Liver (tissue), 9 donors: Measurements from ENCODE around the gene FMOD. TPM values are rescaled to one million over a fixed set of nuclear protein-coding genes. Genes with fewer than 3 reads are reported as not detected.

Experiments
- DNase-seq: peaks from one replicate; pipeline ENCODE4 v3.0.0-alpha.2; 2017; ENCODE audit warnings: low spot score
- H3K27ac ChIP-seq, 2 donors: one replicate each; pipeline ENCODE4 v1.7.0; 2013; ENCODE audit warnings: inconsistent platforms in 2 of 2, low read length in 2 of 2, control low read depth in 1 of 2, low read depth in 1 of 2, mild to moderate bottlenecking in 1 of 2
- H3K27me3 ChIP-seq, 4 donors: one replicate each; pipeline versions ENCODE4 v1.6.1 to v1.7.0; 2013; ENCODE audit warnings: low read length in 3 of 4, inconsistent platforms in 1 of 4, mild to moderate bottlenecking in 1 of 4, moderate library complexity in 1 of 4; ENCODE audit not compliant: control insufficient read depth in 4 of 4, insufficient read depth in 4 of 4
- H3K36me3 ChIP-seq, 4 donors: one replicate each; pipeline versions ENCODE4 v1.6.1 to v1.7.0; 2013; ENCODE audit warnings: low read length in 3 of 4, mild to moderate bottlenecking in 3 of 4, low read depth in 1 of 4, moderate library complexity in 1 of 4; ENCODE audit not compliant: control insufficient read depth in 4 of 4, insufficient read depth in 3 of 4
- H3K4me1 ChIP-seq, 4 donors: one replicate each; pipeline versions ENCODE4 v1.6.1 to v1.7.0; 2013; ENCODE audit warnings: low read length in 3 of 4, mild to moderate bottlenecking in 3 of 4, moderate library complexity in 1 of 4; ENCODE audit not compliant: control insufficient read depth in 4 of 4, insufficient read depth in 4 of 4
- H3K4me3 ChIP-seq, 3 donors: one replicate each; pipeline versions ENCODE4 v1.6.1 to v1.7.0; 2013; ENCODE audit warnings: low read length in 3 of 3, control low read depth in 1 of 3, low read depth in 1 of 3, mild to moderate bottlenecking in 1 of 3
- H3K9ac ChIP-seq, 2 donors: one replicate each; pipeline ENCODE4 v1.7.0; 2013; ENCODE audit warnings: low read length in 2 of 2, mild to moderate bottlenecking in 2 of 2, moderate library complexity in 2 of 2, control low read depth in 1 of 2, low read depth in 1 of 2
- H3K9me3 ChIP-seq, 4 donors: one replicate each; pipeline versions ENCODE4 v1.6.1 to v1.7.0; 2013; ENCODE audit warnings: low read length in 3 of 4; ENCODE audit not compliant: control insufficient read depth in 4 of 4
- EGR1 ChIP-seq, 2 donors: IDR thresholded peaks; 2 replicates each; pipeline ENCODE4 v1.6.1; 2016 to 2018; ENCODE audit warnings: antibody characterized with exemption in 2 of 2, low read depth in 2 of 2
- FOXA1 ChIP-seq: IDR thresholded peaks from 2 replicates; pipeline ENCODE4 v1.6.1; 2016; ENCODE audit warnings: antibody characterized with exemption
- FOXA2 ChIP-seq: IDR thresholded peaks from 2 replicates; pipeline ENCODE4 v1.6.1; 2016; ENCODE audit warnings: antibody characterized with exemption
- GABPA ChIP-seq, 2 donors: IDR thresholded peaks in 1 of 2; conservative IDR thresholded peaks in 1 of 2; 2 replicates each; pipeline ENCODE4 v1.6.1; 2016; ENCODE audit warnings: antibody characterized with exemption in 2 of 2, mild to moderate bottlenecking in 1 of 2, moderate library complexity in 1 of 2
- HNF4A ChIP-seq, 2 donors: conservative IDR thresholded peaks; 2 replicates each; pipeline ENCODE4 v1.6.1; 2016; ENCODE audit warnings: antibody characterized with exemption in 2 of 2, mild to moderate bottlenecking in 2 of 2
- HNF4G ChIP-seq: IDR thresholded peaks from 2 replicates; pipeline ENCODE4 v1.6.1; 2016; ENCODE audit warnings: antibody characterized with exemption
- JUND ChIP-seq, 2 donors: IDR thresholded peaks; 2 replicates each; pipeline ENCODE4 v1.6.1; 2016; ENCODE audit warnings: antibody characterized with exemption in 2 of 2
- NR2F2 ChIP-seq: IDR thresholded peaks from 2 replicates; pipeline ENCODE4 v1.6.1; 2016; ENCODE audit warnings: antibody characterized with exemption
- RAD21 ChIP-seq, 2 donors: IDR thresholded peaks; 2 replicates each; pipeline ENCODE4 v1.6.1; 2016; ENCODE audit warnings: antibody characterized with exemption in 2 of 2, mild to moderate bottlenecking in 2 of 2
- RXRA ChIP-seq, 2 donors: IDR thresholded peaks; 2 replicates each; pipeline ENCODE4 v1.6.1; 2017 to 2018; ENCODE audit warnings: antibody characterized with exemption in 2 of 2, mild to moderate bottlenecking in 1 of 2
- SP1 ChIP-seq: IDR thresholded peaks from 2 replicates; pipeline ENCODE4 v1.6.1; 2018; ENCODE audit warnings: antibody characterized with exemption, mild to moderate bottlenecking
- TAF1 ChIP-seq: conservative IDR thresholded peaks from 2 replicates; pipeline ENCODE4 v1.6.1; 2016; ENCODE audit warnings: antibody characterized with exemption, mild to moderate bottlenecking
- YY1 ChIP-seq: IDR thresholded peaks from 2 replicates; pipeline ENCODE4 v1.6.1; 2016; ENCODE audit warnings: antibody characterized with exemption, mild to moderate bottlenecking
- WGBS: extraction: QIAGEN DNeasy Blood & Tissue Kit; methylation state at CpG from one replicate; pipeline ENCODE4 v1.1.7; 2013; 5-methylcytosine and 5-hydroxymethylcytosine counted together
- polyA plus RNA-seq, 2 donors: library from polyadenylated mRNA; stranded (reverse) in 1 of 2; unstranded in 1 of 2; fragments of 200-250 nt in 1 of 2; fragments of >200 nt in 1 of 2; fragmentation: Nextera tagmentation in 1 of 2; extraction: Ambion mirVana in 1 of 2; gene quantifications; one replicate each; pipeline versions ENCODE4 v1.2.1 to v1.2.3, GENCODE V29; 2013 to 2015
- total RNA-seq, 2 donors: library from RNA; depleted of rRNA; stranded (reverse); fragments of >200 nt; gene quantifications; one replicate each; pipeline ENCODE4 v1.2.3, GENCODE V29; 2014
- TF ChIP-seq, protein P1 (sequence below): fragments of 150-350 bp; IDR thresholded peaks from 2 replicates; pipeline ENCODE4 v1.5.1; 2017; ENCODE audit warnings: improper control_type of control experiment, low read depth, low read length; ENCODE audit not compliant: missing input control
- TF ChIP-seq, protein P2 (sequence below): IDR thresholded peaks from 2 replicates; pipeline ENCODE4 v1.6.1; 2016; ENCODE audit warnings: antibody characterized with exemption, mild to moderate bottlenecking
- TF ChIP-seq, protein P3 (sequence below): IDR thresholded peaks from 2 replicates; pipeline ENCODE4 v1.6.1; 2016; ENCODE audit warnings: antibody characterized with exemption
- TF ChIP-seq, protein P4 (sequence below): IDR thresholded peaks from 2 replicates; pipeline ENCODE4 v1.6.1; 2016; ENCODE audit warnings: antibody characterized with exemption
- donor health status: healthy.
- donor health status: healthy.
- donor health status: healthy.
- donor health status: healthy.
- donor health status: healthy.

The FMOD gene
- total and polyA plus RNA-seq, 4 donors, result 1.0 to 7.0 (median 2.4) TPM

DNA sequence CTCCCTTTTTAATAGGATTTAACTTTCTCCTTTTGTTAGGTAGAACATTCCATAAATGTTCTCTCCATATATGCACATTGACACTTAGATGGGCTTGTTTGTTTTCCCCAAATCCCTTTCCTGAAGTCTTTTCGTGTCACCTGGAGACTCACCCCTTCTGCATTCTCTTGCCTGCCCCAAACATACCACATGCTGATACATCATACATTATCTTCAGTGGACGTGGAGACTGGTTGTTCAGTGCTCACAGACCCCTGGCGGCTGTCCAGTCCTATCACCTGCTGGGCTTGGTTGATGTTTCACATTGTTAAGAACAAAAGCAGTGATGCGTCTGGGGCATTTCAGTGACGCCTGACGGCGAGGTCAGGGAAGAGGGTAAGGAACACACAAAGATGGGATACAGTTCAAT is 22.2 kb downstream of the FMOD start:
- TF ChIP-seq, protein P1, sequence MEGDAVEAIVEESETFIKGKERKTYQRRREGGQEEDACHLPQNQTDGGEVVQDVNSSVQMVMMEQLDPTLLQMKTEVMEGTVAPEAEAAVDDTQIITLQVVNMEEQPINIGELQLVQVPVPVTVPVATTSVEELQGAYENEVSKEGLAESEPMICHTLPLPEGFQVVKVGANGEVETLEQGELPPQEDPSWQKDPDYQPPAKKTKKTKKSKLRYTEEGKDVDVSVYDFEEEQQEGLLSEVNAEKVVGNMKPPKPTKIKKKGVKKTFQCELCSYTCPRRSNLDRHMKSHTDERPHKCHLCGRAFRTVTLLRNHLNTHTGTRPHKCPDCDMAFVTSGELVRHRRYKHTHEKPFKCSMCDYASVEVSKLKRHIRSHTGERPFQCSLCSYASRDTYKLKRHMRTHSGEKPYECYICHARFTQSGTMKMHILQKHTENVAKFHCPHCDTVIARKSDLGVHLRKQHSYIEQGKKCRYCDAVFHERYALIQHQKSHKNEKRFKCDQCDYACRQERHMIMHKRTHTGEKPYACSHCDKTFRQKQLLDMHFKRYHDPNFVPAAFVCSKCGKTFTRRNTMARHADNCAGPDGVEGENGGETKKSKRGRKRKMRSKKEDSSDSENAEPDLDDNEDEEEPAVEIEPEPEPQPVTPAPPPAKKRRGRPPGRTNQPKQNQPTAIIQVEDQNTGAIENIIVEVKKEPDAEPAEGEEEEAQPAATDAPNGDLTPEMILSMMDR, result no peak
- TF ChIP-seq TAF1 (no peak), GABPA (IDR thresholded peaks at IDR 0.05 in 1 of 2, conservative IDR thresholded peaks at IDR 0.05 in 1 of 2) (no peak), YY1 (no peak), HNF4G (no peak), RAD21 (IDR thresholded peaks at IDR 0.05) (no peak), SP1 (no peak), EGR1 (IDR thresholded peaks at IDR 0.05; ENCODE audit: low read depth in 2 of 2) (no peak), JUND (IDR thresholded peaks at IDR 0.05) (no peak), NR2F2 (no peak), RXRA (IDR thresholded peaks at IDR 0.05) (no peak), FOXA1 (no peak)
- TF ChIP-seq, protein P2, sequence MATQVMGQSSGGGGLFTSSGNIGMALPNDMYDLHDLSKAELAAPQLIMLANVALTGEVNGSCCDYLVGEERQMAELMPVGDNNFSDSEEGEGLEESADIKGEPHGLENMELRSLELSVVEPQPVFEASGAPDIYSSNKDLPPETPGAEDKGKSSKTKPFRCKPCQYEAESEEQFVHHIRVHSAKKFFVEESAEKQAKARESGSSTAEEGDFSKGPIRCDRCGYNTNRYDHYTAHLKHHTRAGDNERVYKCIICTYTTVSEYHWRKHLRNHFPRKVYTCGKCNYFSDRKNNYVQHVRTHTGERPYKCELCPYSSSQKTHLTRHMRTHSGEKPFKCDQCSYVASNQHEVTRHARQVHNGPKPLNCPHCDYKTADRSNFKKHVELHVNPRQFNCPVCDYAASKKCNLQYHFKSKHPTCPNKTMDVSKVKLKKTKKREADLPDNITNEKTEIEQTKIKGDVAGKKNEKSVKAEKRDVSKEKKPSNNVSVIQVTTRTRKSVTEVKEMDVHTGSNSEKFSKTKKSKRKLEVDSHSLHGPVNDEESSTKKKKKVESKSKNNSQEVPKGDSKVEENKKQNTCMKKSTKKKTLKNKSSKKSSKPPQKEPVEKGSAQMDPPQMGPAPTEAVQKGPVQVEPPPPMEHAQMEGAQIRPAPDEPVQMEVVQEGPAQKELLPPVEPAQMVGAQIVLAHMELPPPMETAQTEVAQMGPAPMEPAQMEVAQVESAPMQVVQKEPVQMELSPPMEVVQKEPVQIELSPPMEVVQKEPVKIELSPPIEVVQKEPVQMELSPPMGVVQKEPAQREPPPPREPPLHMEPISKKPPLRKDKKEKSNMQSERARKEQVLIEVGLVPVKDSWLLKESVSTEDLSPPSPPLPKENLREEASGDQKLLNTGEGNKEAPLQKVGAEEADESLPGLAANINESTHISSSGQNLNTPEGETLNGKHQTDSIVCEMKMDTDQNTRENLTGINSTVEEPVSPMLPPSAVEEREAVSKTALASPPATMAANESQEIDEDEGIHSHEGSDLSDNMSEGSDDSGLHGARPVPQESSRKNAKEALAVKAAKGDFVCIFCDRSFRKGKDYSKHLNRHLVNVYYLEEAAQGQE, result no peak
- 69% methylated on average over 7 of the region's 7 CpGs for WGBS
- H3K9ac ChIP-seq, result no peak overlapping the region
- no peak for DNase-seq
- H3K27me3 ChIP-seq, result no peaks in the 10 kb centered on the region
- H3K4me3 ChIP-seq, result no peak overlapping the region
- H3K9me3 ChIP-seq, result no peaks in the 10 kb centered on the region
- peaks cover 0 to 19% (median 5%) of the 10 kb centered on the region in 4 donors for H3K4me1 ChIP-seq
- H3K27ac ChIP-seq, result no peak overlapping the region
- no peaks in the 10 kb centered on the region for H3K36me3 ChIP-seq

DNA sequence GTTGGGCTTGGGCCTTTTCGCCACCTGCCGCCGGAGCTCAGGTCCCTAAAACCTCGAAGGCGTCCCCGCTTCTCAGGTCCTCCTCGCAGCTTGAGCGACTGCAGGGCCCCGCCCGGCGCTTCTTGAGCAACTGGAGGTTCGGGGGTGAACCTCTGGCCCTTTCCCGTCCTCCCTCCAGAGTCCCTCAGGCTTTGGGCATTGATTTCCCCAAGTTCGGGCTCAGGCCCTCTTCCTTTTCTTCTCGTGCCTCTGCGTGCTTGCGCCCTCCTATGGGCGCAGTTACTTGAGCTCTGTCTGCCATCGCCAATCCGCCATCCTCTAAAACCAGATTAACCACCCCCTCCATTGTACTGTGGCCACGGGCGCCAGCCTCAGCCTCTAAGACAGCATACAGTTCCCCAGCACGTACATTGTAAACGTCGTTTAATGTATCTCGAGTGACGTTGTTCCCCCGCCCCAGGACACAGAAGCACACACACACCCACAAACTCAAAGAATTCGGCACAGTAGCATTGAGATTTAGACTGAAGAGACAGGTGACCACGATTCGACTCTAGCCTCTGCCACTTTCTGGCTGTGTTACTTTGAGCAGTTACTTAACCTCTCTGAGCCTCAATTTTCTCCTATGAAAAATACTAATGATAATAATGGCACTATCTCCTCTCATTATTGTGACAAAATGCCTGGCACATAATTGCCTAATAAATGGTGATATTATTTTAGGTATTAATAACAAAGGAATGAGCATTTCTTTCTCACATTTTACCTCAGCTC is 23.1 kb downstream of the FMOD start:
- Histone ChIP-seq H3K9ac (peak overlapping the region in 1 of 2 donors; percentile 62), H3K27me3 (no peaks in the 10 kb centered on the region), H3K4me1 (peaks cover 0 to 19% (median 5%) of the 10 kb centered on the region in 4 donors), H3K27ac (peak overlapping the region; percentile 62 to 76), H3K9me3 (no peaks in the 10 kb centered on the region), H3K4me3 (peak overlapping the region in 2 of 3 donors; percentile 44 to 58), H3K36me3 (no peaks in the 10 kb centered on the region)
- 14% methylated on average over 31 of the region's 31 CpGs for WGBS
- DNase-seq, result no peak
- TF ChIP-seq, protein P1, result peak; percentile 12
- TF ChIP-seq HNF4G (no peak), RXRA (IDR thresholded peaks at IDR 0.05) (no peak), YY1 (peak; percentile 61), TAF1 (no peak), RAD21 (IDR thresholded peaks at IDR 0.05) (peak; percentile 58 to 68), FOXA2 (no peak), NR2F2 (no peak), SP1 (no peak), JUND (IDR thresholded peaks at IDR 0.05) (no peak), HNF4A (conservative IDR thresholded peaks at IDR 0.05) (no peak)
- TF ChIP-seq, protein P2, result no peak
- TF ChIP-seq, protein P3, sequence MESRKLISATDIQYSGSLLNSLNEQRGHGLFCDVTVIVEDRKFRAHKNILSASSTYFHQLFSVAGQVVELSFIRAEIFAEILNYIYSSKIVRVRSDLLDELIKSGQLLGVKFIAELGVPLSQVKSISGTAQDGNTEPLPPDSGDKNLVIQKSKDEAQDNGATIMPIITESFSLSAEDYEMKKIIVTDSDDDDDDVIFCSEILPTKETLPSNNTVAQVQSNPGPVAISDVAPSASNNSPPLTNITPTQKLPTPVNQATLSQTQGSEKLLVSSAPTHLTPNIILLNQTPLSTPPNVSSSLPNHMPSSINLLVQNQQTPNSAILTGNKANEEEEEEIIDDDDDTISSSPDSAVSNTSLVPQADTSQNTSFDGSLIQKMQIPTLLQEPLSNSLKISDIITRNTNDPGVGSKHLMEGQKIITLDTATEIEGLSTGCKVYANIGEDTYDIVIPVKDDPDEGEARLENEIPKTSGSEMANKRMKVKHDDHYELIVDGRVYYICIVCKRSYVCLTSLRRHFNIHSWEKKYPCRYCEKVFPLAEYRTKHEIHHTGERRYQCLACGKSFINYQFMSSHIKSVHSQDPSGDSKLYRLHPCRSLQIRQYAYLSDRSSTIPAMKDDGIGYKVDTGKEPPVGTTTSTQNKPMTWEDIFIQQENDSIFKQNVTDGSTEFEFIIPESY, result no peak
- TF ChIP-seq, protein P4, sequence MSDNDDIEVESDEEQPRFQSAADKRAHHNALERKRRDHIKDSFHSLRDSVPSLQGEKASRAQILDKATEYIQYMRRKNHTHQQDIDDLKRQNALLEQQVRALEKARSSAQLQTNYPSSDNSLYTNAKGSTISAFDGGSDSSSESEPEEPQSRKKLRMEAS, result no peak
